ENCODE data around the gene UBL4A. TPM values are rescaled to one million over a fixed set of nuclear protein-coding genes. Genes with fewer than 3 reads are reported as not detected.

Gene UBL4A
- 10 to 100 TPM; 25.6 to 33.6 (median 32.1) TPM for polyA plus RNA-seq (ENCODE audit: insufficient read length in 3 of 3)
- long read RNA-seq, donor 1, transcript UBL4A-202 (4 exons, 2,382 nt), result major isoform, 12 of 13 reads
- long read RNA-seq, donor 1, partial matches to known transcripts, result 0 of 13 reads
- long read RNA-seq, donor 1, other reads (novel, unspliced or antisense), result 0 of 13 reads
- long read RNA-seq, donor 2, transcript UBL4A-202 (4 exons, 2,382 nt), result major isoform, 15 of 16 reads
- long read RNA-seq, donor 2, partial matches to known transcripts, result 0 of 16 reads
- long read RNA-seq, donor 2, other reads (novel, unspliced or antisense), result 0 of 16 reads
- long read RNA-seq, donor 3, transcript UBL4A-202 (4 exons, 2,382 nt), result major isoform, 9 of 10 reads
- long read RNA-seq, donor 3, partial matches to known transcripts, result 0 of 10 reads
- long read RNA-seq, donor 3, other reads (novel, unspliced or antisense), result 0 of 10 reads
- long read RNA-seq, donor 4, transcript UBL4A-202 (4 exons, 2,382 nt), result major isoform, 23 of 24 reads
- long read RNA-seq, donor 4, partial matches to known transcripts, result 0 of 24 reads
- long read RNA-seq, donor 4, other reads (novel, unspliced or antisense), result 0 of 24 reads
- long read RNA-seq, donor 5, transcript UBL4A-202 (4 exons, 2,382 nt), result major isoform, 7 of 8 reads
- long read RNA-seq, donor 5, partial matches to known transcripts, result 0 of 8 reads
- long read RNA-seq, donor 5, other reads (novel, unspliced or antisense), result 0 of 8 reads
- long read RNA-seq, donor 6, transcript UBL4A-202 (4 exons, 2,382 nt), result major isoform, 15 of 15 reads
- long read RNA-seq, donor 6, partial matches to known transcripts, result 0 of 15 reads
- long read RNA-seq, donor 6, other reads (novel, unspliced or antisense), result 0 of 15 reads
- long read RNA-seq, donor 7, transcript UBL4A-202 (4 exons, 2,382 nt), result major isoform, 23 of 23 reads
- long read RNA-seq, donor 7, partial matches to known transcripts, result 0 of 23 reads
- long read RNA-seq, donor 7, other reads (novel, unspliced or antisense), result 0 of 23 reads
- long read RNA-seq, donor 8, transcript UBL4A-202 (4 exons, 2,382 nt), result major isoform, 7 of 7 reads
- long read RNA-seq, donor 8, partial matches to known transcripts, result 0 of 7 reads
- long read RNA-seq, donor 8, other reads (novel, unspliced or antisense), result 0 of 7 reads
- long read RNA-seq, donor 9, transcript UBL4A-202 (4 exons, 2,382 nt), result major isoform, 11 of 12 reads
- long read RNA-seq, donor 9, partial matches to known transcripts, result 0 of 12 reads
- long read RNA-seq, donor 9, other reads (novel, unspliced or antisense), result 0 of 12 reads
- long read RNA-seq, donor 10, transcript UBL4A-202 (4 exons, 2,382 nt), result major isoform, 10 of 11 reads
- long read RNA-seq, donor 10, partial matches to known transcripts, result 0 of 11 reads
- long read RNA-seq, donor 10, other reads (novel, unspliced or antisense), result 0 of 11 reads
- long read RNA-seq, donor 11, transcript UBL4A-202 (4 exons, 2,382 nt), result major isoform, 10 of 12 reads
- long read RNA-seq, donor 11, partial matches to known transcripts, result 0 of 12 reads
- long read RNA-seq, donor 11, other reads (novel, unspliced or antisense), result 0 of 12 reads
- long read RNA-seq, donor 12, transcript UBL4A-202 (4 exons, 2,382 nt), result major isoform, 22 of 23 reads
- long read RNA-seq, donor 12, partial matches to known transcripts, result 0 of 23 reads
- long read RNA-seq, donor 12, other reads (novel, unspliced or antisense), result 0 of 23 reads
- long read RNA-seq, donor 13, transcript UBL4A-202 (4 exons, 2,382 nt), result major isoform, 8 of 8 reads
- long read RNA-seq, donor 13, partial matches to known transcripts, result 0 of 8 reads
- long read RNA-seq, donor 13, other reads (novel, unspliced or antisense), result 0 of 8 reads
- long read RNA-seq, donor 14, transcript UBL4A-202 (4 exons, 2,382 nt), result major isoform, 28 of 29 reads
- long read RNA-seq, donor 14, partial matches to known transcripts, result 0 of 29 reads
- long read RNA-seq, donor 14, other reads (novel, unspliced or antisense), result 0 of 29 reads
- long read RNA-seq, donor 15, transcript UBL4A-202 (4 exons, 2,382 nt), result major isoform, 28 of 28 reads
- long read RNA-seq, donor 15, partial matches to known transcripts, result 0 of 28 reads
- long read RNA-seq, donor 15, other reads (novel, unspliced or antisense), result 0 of 28 reads
- long read RNA-seq, donor 16, transcript UBL4A-202 (4 exons, 2,382 nt), result major isoform, 19 of 22 reads
- long read RNA-seq, donor 16, partial matches to known transcripts, result 0 of 22 reads
- long read RNA-seq, donor 16, other reads (novel, unspliced or antisense), result 0 of 22 reads

DNA sequence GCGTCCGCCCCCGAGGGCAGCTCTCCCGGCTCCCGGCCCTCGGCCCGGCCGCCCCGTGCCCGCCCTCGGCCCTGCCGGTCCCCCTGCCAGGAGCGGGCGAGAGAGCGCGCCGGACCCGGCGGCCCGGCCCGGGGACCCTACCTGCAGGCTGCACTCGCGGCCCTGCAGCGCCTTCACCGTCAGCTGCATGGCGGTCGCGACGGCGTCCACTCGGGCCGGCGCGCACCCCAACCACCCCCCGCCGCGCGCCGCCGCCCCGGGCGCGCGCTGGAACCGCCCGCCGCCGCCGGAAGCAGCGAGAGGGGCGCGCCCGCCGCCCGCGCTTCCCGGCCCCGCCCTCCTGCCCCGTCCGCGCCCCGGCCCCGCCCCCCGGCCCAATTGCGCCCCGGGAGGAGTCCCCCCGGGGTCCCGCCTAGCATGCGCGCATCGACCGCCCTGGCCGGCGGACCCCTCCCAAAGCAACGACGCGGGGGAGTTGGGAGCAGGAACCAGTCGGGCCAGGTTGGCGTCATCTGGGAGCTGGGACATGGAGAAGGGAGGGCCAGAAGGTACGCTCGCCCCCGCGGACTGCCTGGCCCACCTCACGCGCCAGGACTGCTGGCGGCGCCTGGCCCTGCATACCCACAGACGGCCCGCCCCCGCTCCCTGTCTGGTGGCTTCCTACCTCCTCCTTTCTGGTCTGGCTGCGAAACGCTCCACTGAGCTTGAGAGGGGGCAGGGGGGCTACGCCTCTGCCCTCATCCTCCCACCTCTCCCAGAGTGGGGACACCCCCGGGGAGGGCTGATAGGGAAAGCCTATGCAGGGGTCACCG, at the start of gene UBL4A:
TSS of gene UBL4A (minus strand) at position 220 of the 812 bp plus-strand sequence. CDS start at position 189, 31 bp downstream.
- peak; percentile 73 for DNase-seq

DNA sequence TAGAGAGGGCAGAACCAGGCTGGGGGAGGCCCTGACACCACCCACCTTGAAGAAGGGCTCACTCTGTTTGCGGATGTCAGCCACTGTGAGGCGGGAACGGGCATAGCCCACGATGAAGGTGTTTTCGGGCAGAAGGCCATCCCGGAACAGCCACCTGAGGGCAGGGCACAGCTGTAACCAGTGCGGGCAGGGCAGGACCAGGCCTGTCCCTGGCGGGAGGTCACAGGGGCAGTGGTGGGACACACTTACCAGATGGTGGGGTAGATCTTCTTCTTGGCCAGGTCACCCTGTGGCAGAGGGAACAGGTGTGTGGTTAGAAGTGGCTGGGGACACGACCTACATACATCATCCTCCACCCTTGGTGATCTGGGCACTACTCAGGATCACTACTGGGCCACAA, 49.5 kb upstream of the UBL4A start:
- no peak for DNase-seq

DNA sequence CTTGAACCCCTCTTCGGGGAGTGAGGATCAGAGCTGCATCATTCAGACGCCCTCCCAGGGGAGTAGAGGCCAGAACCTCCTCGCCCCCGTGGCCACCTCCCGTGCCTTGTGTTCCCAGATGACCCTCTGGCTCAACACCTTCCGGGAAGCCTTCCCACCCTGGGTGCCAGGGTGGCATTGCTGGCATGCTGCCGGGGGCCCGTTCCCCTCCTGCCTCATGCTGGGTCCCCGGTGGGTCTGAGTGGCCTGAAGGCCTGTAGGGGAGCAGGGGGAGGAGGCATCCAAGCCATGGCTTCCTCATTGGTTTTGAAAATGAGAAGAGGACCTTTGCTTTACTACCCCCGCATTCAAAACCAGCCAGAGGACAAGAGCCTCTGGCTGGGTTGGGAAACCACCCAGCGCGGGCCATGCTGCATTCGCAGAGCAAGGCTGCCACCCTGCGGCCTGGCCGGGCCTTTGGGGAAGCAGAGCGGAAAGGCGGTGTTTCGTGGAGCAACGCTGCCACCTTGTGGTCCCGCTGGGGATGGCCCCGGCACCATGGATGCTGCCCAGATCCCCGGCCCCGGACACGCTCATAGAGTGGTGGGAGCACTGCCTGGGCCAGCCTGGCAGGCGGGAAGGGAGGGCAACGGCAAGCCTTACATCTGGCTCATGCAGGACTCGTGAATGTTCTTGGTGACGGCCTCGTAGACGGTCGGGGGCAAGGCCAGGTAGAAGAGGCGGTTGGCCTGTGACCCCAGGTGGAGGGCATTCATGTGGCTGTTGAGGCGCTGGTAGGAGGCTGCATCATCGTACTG, 48.3 kb upstream of the UBL4A start:
- peak; percentile 67 for DNase-seq

DNA sequence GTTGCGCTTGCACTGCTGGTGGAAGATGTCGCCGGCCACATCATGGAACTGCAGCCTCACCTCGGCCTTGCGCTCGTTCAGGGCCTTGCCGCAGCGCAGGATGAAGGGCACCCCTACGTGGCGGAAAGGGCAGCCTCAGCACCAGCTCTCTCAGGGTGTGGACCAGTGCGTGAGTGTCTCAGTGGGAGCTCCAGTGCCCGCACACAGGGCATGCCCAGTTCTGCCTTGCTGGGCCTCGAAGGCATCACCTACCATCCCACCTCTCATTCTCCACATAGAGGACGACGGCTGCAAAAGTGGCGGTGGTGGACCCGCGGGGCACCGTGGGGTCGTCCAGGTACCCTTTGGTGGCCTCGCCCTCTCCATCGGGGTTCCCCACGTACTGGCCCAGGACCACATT, 46.3 kb upstream of the UBL4A start:
- DNase-seq, result no peak

DNA sequence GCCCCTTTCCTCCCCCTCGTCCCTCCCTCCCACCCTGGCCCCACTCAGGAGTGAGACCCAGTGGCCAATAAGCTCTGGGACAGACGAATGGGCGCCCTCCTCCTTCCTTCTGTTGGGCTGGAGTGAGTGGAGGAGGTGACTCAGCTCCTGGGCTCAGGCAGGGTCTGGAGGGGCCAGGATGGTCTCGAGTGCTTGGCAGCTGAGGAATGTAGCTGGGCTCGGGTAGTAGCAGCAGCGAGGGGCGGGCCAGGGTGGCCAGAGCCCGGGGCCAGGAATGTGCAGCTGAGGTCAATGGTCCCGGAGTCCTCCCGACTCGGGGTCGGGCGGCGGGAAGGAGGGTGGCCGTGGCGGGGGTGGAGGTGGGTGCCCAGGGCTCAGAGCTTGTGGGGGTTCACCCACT, 45.2 kb upstream of the UBL4A start:
- DNase-seq, result no peak

DNA sequence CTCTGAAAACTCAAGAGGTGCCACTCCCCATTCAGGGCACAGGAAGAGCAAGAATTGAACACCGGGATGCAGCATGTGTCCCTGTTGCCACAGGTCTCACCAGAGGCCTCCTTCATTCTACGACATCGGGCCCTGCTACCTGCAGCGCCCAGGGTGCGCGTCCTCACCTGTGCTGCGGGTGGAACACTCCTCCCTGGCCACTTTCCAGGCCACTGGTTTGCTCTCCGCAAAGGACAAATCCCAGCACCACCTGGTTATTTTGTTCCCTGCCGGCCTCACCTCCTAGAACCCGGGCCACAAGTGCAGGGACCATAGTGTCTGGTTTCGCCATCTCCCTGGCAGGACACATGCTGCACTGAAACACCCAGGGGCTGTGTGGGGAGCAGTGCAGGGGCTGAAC, 43.9 kb upstream of the UBL4A start:
- no peak for DNase-seq

DNA sequence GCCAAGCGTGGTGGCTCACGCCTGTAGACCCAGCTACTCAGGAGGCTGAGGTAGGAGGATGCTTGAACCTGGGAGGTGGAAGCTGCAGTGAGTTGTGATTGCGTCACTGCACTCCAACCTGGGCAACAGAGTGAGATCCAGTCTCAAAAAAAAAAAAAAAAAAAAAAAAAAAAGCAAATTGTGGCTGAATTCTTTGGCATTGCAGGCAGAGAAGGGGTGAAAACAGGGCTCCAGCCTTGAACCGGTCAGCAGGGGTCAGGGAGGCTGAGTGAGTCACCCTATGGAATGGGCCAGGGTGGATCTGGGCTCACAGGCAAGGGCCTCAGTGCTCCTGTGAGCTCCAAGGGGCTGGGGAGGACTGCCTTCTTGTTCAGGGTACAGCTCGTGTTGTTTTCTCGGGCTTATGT, 42.8 kb upstream of the UBL4A start:
- no peak for DNase-seq

DNA sequence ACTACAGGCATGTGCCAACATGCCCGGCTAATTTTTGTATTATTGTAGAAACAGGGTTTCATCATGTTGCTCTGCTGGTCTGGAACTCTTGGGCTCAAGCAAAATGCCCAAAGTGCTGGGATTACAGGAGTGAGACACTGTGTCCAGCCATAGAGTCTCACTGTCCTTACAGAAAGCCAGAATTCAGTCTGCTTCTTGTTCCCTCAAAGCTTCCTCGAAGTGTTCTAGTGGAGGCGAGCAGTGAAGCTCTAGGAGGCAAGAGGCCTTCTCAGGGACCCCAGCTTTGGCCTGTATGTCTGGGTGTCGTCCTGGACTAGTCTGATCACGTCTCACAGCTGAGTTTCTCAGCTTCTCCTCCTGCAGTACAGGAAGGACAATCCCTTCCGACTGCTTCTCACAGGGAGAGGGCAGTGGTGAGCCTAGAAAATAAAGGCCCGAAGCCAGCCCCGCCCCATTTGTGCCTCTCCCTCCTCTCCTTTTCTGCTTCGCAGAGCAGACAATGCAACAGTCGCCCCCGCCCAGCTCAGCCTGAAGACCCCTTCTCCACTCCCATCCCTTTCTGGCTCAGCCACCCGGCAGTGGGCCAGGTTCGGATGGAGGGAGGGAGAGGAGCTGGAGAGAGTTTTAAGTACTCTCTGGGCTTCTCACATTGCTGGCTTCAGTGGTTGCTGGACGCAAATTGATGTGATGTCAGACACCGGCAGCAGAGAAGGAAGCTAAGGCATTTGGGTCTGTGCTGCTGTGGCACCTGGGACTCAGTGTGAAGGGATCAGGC, 40.7 kb upstream of the UBL4A start:
- DNase-seq, result peak; percentile 77

DNA sequence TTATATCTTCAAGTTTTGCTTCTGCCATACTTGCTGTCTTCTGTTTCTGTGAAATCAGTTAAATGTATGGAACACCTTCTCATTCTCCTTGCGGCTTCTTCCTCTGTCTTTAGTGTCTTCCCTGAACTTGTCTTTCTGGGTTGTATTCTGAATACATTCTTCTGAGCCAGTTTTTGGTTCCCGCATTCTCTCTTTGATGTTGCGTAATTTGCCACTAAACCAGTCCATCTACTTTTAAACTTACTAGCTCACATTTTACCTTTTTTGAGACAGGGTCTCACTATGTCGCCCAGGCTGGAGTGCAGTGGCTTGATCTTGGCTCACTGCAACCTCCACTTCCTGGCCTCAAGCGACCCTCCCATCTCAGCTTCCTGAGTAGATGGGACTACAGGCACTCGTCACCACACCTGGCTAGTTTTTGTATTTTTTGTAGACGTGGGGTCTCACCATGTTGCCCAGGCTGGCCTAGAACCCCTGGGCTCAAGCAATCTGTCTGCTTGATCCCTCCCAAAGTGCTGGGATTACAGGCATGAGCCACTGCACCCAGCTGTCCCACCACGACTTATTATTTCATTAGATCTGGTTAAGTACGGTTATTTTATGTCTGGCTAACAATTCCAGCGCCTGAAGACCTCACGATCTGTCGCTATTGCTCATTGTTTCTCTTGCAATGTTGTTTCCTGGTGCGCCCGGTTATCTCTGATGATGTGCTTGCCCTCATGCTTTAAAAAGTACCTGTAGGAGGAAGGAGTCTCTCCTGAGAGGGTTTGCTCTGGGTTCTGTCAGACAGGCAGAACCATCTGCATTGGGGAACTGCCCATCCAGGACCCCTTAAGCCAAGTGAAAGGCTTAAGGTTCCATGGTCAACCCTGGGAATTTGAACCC, 39.4 kb upstream of the UBL4A start:
- no peak for DNase-seq

DNA sequence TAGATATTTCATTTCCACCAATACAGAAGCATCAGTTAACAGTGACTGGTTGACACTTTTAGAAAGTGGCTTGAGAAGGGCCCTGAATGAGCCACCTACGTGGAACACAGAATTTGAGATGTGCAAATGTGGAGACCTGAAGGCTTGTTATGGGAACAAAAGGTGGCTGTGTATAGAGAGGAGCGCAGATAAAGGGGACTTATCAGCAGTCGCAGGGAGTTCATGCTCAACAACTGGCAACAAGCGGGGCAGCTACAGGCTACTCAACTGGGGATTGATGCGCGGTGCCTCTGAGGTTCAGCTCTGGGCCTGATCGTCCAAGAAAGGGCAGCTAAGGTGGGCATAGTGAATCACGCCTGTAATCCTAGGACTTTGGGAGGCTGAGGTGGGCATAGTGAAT, 33.0 kb upstream of the UBL4A start:
- DNase-seq, result no peak

DNA sequence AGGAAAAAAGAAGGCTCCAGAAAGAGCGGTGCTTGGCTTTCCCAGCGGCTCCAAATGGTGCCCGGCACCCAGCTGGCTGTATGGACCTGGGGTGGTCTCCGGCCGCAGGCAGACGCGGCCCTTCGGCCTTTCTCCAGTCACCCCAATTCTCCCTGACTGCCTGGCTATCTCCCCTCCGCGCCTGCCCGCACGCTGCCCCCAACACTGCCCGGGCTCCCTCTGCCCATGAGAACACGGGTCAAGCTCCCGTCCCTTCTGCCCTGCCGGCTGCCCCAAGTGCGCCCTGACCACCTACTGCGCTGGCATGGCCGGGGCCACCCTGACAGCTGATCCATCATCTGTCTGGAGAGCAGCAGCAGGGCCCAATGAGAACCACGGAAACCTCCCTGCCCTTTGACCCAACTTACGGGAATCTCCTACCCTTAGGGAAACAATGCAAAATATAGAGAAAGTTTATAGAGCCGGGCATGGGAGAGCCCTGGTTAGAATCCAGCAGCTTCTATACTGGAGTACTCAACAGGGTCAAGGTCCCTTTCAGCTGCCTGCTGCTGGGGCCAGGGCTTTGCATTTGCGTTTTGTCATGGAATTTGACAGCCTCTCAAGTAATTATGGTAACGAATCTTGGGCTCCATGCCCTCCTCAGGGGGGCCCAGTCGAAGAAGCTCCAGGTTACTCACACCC, 30.8 kb upstream of the UBL4A start:
- no peak for DNase-seq

DNA sequence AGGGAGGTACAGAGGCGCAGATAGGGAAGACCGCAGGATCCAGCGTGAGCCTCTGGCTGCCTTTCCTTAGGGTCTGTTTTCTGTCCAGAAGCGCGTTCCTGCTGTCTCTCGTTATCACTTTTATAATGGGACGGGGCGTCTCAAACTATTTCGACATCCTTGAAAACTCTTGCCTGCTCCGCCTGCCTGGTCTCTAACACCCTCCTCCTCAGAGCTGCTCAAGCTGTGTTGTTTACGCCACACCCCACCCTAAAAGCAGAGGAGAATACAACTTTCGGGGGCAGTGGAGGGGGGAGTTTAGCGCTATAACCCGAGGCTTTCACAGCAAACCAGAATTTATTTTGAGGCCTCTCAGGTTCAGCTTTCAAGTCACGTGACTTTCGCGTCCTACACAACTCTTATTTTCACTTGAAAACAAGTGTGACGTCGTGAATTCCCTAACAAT, 30.3 kb upstream of the UBL4A start:
- DNase-seq, result peak; percentile 73

DNA sequence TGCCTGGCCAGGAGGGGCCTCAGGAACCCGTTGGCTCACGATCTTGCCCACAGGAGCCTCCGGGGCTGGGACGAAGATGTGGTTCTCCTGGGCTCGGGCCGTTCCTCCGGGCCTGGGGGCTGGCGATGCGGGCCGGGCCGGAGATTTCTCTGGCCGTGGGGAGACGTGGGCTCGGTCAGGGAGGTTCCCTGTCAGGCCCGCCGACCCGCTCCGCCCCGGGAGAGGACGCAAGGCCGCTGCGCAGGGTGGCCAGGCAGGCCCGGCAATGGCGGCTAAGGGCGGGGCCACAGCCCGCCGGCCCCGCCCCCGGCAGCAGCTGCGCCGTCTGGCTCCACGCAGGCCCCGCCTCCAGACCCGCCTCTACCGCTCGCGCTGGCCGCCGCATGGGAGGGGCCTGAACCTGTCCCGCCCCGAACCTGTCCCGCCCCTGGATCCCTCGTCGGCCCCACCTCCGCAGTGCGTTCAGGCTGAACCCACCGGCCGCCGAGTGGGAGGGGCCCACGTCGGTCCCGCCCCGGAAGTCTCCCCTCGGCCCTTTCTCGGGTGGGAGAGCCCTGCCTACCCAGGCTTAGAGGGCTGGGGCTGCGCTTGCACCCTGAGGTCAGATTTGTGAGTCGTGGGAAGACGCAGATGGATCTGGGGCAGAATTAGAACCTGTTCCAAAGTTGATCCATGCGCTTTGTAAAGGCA, 29.7 kb upstream of the UBL4A start, which contains the start of gene FAM3A:
TSS of gene FAM3A (minus strand) at position 267 of the 690 bp plus-strand sequence. CDS start 460 bp downstream, outside the sequence.
- DNase-seq, result peak; percentile 88

DNA sequence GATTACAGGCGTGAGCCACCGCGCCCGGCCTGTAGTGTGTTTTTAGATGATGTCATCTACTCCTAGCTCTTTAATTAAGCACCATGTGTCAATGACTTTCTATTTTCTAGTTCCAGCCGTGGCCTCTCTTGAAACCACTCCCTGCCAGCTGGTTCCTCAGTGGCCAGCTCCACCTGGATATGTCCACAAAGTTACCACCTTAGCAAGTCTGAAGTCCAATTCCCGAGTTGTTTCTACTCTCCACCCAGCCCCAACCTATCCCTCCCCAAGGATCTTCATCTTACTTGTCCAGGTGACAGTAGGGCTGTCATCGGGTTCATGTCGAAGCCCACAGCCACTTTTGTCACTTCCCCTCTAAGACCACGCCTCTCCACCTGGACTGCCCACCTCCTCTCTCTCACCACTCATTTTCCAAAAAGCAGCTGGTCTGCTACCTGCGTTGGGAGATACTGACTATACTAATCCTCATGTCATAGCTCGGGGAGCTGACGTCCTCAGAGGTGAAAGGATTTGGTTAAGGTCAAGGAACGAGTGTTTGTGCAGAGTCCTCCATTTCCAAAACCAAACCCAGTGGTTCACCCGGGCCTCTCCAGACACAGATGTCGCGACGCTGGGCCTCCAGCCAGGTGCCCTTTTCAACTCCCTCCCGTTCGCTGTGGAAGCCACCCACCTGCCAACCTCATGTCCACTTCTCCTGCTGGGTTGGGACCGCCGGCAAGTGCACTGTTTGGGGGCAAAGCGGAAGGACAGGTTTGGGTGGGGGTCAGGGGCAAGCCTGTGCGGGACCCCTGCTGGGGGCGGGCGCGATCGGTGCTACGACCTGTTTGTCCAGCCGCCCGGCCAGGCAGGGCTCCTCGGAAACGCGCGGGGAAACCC, 28.9 kb upstream of the UBL4A start:
- no peak for DNase-seq
